Right lung (tissue), 5 donors: ENCODE results near the gene MMEL1. TPM values are rescaled to one million over a fixed set of nuclear protein-coding genes. Genes with fewer than 3 reads are reported as not detected.
A peak's percentile ranks its signal among the peaks of the same experiment; 100 is the strongest.
"Not testable (repeated sequence)": the region's sequence is repeated elsewhere in the genome, so short reads cannot be mapped to it uniquely, and the experiment has no call there.

Source experiments
- DNase-seq, 2 donors: peaks; one replicate each; pipeline ENCODE4 v3.0.0-alpha.2; 2013
- polyA plus RNA-seq, 5 donors: library from polyadenylated mRNA; unstranded; fragments of 120-200 nt; gene quantifications; one replicate each; pipeline versions ENCODE4 v1.2.1 to v1.2.3, GENCODE V29; 2013; ENCODE audit warnings: inconsistent platforms in 1 of 5, low replicate concordance in 1 of 5; ENCODE audit not compliant: insufficient read length in 5 of 5, insufficient read depth in 1 of 5

Gene MMEL1
- polyA plus RNA-seq, 5 donors = 2.6 to 6.5 (median 3.9) TPM

GRCh38 chr1:2628933-2629626 lies 3.7 kb downstream of the MMEL1 start:
- no peak for DNase-seq

- no peak for DNase-seq
Measured at GRCh38 chr1:2628191-2628932, 4.5 kb downstream of the MMEL1 start.

DNA sequence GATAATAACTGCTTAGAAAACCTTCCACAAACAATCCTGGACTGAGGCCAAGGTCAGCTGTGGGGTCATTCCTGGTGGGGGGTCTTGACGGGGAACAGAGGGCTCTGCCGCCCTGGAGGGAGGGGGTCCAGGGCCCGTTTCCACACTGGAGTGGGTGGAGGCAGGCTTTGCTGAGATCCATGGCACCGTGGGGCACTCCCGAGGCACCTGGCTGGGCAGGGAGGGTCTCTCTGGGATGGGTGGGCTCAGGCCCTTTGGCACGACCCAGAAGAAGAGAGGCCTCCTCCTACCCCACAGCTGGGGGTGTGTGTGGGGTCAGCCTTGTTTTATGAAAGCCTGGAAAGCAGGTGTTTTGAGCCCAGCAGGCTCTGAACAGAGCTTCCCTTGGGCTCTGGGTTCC lies 5.1 kb downstream of the MMEL1 start:
- no peak for DNase-seq

DNA sequence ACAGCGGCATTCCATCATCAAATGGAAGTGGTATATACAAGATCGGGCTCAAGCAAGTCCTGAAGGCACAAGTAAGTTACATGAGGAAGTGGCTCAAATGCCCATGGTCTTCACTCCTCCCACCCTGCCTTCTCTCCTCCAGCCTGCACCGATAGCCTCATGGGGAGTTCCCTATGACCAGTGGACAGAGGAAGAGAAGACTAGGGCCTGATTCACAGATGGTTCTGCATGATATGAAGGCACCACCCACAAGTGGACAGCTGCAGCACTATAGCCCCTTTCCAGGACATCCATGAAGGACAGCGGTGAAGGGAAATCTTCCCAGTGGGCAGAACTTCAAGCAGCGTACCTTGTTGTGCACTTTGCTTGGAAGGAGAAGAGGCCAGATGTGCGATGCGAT lies 7.1 kb downstream of the MMEL1 start:
- DNase-seq = not testable (repeated sequence)

- no peak for DNase-seq
Measured at GRCh38 chr1:2625311-2625710, 7.5 kb downstream of the MMEL1 start.

DNA sequence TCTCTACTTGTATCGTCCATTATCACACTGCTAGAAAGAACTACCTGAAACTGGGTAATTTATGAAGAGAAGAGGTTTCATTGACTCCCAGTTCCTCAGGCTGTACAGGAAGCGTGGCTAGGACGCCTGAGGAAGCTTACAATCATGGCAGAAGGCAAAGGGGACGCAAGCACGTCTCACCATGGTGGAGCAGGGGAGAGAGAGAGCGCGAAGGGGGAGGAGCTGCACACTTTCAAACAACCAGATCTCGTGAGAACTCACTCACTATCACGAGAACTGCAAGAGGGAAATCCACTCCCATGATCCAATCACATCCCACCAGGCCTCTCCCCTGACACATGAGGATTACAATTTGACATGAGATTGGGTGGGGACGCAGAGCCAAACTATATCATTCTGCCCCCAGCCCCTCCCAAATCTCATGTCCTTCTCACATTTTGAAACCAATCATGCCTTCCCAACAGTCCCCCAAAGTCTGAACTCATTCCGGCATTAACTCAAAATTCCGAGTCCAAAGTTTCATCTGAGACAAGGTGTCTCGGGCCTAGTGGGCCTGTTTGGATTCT lies 8.0 kb downstream of the MMEL1 start:
- no peak for DNase-seq

DNA sequence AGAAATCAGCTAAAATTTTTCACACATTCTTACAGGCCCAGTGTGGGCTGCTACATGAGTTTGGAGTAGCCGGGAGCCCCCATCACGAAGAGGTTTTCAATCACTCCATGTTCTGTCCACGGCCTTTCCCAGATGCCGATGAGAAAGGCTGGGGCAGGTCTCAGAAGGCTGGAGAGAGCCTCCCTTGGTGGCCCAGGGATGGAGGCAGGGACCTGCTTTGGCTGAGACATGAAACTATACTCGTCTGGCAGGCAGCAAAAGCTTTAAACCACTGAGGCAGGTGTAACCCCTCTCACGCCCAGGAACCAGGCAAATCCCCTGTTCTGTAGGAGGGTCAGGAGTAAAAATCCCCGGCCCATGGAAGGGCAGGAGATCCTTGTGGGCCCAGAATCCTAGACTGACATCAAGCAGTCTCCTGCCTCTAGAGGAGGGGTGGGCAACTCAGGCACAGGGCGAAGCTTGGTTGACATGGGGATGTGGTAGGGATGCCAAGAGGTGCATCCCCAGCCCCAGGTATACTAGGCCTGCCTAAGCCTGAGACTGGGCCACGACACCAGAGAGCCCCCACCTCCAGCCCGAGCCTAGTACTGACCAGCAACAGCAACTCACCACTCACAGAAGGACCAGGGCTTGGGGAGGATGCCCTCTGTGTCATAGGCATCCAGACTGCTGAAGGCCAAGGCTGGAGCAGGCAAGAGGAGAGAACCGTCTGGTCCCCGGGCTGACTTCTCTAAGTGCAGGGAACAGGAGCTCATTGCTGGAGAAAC lies 9.1 kb downstream of the MMEL1 start:
- no peak for DNase-seq

GRCh38 chr1:2617971-2618470 lies 14.8 kb downstream of the MMEL1 start:
- DNase-seq = no peak

DNA sequence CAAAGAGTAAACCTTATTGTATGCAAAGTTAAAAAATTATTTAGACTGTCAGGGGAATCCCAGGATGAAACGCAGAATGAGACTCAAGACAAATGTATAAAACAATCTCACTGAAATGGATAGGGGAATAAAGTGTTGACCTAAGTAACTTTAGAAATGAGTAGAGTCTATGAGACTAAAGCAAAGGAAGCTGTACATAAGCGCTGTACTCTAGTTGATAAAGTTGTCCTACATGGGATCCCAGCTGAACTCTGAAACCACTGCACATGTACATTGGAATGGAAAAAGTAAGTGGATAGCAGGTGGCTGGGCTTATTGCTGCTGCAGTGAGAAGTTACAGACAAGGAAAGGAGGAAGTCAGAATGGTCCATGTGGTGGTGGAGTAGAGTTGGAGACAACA lies 18.7 kb downstream of the MMEL1 start:
- DNase-seq = no peak

- DNase-seq = no peak
Measured at GRCh38 chr1:2612591-2613365, 20.0 kb downstream of the MMEL1 start.

GRCh38 chr1:2611621-2612437 lies 21.0 kb downstream of the MMEL1 start:
- no peak for DNase-seq

DNA sequence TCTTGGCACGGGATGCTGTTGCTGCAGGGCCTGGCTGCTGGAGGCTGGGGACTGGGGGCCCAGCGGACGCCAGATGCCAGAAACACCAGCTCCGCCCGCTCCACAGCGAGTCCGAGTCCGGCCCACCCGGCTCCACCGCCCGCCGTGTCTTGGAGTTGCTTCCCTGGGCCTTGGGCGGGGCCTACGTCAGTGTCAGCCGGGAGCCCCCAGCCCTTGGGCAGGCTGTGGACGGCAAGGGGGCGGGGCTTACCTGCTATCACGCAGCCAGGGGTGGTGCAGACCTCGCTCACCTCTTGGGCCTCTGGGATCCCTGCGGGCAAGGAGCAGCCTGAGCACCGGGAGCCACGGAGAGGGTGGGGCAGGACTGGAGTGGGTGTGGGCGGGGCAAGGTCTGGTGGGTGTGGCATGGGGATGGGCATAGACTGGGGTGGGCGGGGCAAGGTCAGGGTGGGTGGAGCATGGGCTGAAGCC lies 21.8 kb downstream of the MMEL1 start:
- peak in 1 of 2 donors; percentile 48 for DNase-seq

GRCh38 chr1:2610036-2610959 lies 22.5 kb downstream of the MMEL1 start:
- DNase-seq = no peak

DNA sequence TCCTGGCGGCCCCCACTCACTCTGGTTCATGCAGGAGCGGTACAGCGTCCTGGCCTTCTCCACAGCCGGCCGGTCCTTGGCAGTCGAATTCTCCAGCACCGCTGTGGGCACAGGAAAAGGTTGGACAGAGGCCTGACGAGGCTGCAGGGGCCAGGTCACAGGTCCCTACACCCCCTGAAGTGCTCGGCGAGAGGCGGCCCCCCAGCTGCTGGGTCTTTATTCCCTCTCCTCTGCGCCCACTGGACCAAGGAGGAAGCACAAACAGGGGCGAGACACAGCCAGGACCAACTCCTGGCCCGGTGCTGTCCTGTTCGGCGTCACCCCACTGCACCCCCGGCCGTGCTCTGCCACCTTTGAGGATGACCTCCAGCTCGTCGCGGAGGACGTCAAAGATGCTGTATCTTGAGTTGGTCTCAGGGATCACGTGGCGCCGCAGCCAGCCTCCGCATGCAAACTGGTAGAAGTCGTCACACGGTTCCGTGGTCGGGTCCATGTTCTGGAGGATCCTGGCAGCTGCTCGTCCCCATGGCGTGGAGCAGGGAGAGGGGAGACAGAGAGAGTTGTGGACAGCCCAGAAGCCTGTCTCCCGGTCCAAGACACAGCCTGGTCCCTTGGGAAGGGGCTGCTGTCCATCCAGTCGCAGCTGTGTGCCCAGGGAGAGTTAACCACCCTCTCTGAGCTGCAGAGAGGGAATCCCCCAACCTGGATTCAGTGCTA lies 23.3 kb downstream of the MMEL1 start:
- DNase-seq = no peak

GRCh38 chr1:2607641-2608091 lies 25.1 kb downstream of the MMEL1 start:
- DNase-seq = peak; percentile 81 to 83

DNA sequence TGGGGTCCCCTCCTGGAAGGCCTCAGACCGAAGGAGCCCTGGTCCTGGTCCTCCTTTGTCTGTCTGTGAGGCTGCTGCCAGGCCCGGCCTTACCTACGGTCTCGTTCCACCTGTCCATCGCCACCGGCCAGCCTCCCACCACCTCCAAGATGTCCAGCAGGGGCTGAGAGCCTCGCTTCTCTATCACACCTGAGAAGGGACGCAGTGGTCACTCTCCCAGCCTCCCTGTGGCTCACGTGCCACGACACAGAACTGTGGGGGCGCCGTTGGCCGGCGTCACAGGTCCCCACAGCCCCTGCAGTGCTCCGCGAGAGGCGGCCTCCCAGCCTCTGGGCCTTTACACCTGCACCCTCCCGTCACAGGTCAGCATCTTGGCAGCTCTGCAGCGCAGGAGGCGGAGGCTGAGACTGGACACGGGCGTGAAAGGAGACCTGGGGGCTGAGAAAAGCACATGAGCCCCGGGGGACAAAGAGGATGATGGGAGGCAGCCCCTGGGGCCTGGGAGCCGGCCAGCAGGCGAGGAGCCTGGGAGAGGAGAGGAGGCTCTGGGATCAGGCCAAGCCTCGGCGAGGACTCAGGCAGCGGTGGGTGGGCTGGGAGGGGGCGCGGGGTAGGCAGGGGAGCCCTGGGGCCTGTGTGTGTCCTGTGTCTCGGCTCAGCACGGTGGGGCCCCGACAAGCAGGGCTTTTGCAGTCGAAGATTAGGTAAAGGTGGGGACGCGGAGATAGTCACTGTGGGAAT lies 25.8 kb downstream of the MMEL1 start:
- peak; percentile 40 to 66 for DNase-seq

DNA sequence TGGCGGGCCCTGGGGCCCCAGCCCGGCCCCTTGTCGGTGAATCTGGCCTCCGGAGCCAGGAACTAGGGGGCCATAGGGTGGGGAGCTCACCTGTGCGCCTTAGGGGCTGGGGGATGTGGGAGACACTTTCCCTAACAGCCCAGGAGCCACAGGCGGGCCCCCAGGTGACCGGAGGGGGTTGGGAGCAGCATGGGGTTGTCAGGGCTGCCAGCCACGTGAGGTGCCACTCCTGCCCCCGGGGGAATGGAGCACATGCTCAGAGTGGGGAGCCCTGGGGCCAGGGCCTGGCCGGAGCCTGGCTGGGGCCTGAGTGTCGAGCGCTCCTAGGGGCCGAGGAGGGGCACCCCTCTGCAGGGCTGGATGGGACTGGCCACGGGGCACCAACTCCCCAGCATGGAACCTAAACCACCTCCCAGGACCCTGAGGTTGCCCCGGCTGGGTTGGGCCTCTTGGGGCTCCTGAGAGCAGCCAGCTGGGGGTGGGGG lies 26.4 kb downstream of the MMEL1 start:
- no peak for DNase-seq
